Tibial artery (tissue), 4 donors: ENCODE results near the gene TPM2.

Experiments used
- DNase-seq, 2 donors: peaks; one replicate each; pipeline ENCODE4 v3.0.0-alpha.2; 2019
- H3K27ac ChIP-seq, 2 donors: fragments of 200-600 bp; sonication (generic) in 1 of 2; 1 replicate in 1 of 2; 2 replicates in 1 of 2; pipeline ENCODE4 v1.5.1; 2018 to 2019; ENCODE audit warnings: mild to moderate bottlenecking in 1 of 2
- H3K27me3 ChIP-seq, 2 donors: fragments of 200-600 bp; sonication (generic) in 1 of 2; one replicate each; pipeline versions ENCODE4 v1.5.1 to v1.6.0; 2016 to 2019
- H3K36me3 ChIP-seq, 3 donors: fragments of 200-600 bp; sonication (generic) in 2 of 3; one replicate each; pipeline ENCODE4 v1.5.1; 2016 to 2019; ENCODE audit warnings: mild to moderate bottlenecking in 2 of 3
- H3K4me1 ChIP-seq, 4 donors: fragments of 200-600 bp; sonication (generic) in 2 of 4; 1 replicate in 3 of 4; 2 replicates in 1 of 4; pipeline ENCODE4 v1.5.1; 2016 to 2019
- H3K4me3 ChIP-seq, 2 donors: fragments of 200-600 bp; sonication (generic) in 1 of 2; 1 replicate in 1 of 2; 2 replicates in 1 of 2; pipeline ENCODE4 v1.5.1; 2018 to 2019; ENCODE audit warnings: mild to moderate bottlenecking in 2 of 2
- H3K9me3 ChIP-seq, 3 donors: fragments of 200-600 bp; sonication (generic) in 1 of 3; one replicate each; pipeline ENCODE4 v1.5.1; 2016 to 2019
- CTCF ChIP-seq, 2 experiments: fragments of 200-600 bp in 1 of 2; fragments of 450-650 bp in 1 of 2; IDR thresholded peaks; one replicate each; pipeline ENCODE4 v1.5.1; 2017 to 2019; ENCODE audit warnings: antibody characterized with exemption in 2 of 2, mild to moderate bottlenecking in 1 of 2, moderate library complexity in 1 of 2
- intact Hi-C: fragments of 100-400 bp; cut with DNase I; formaldehyde crosslinking; loops from one replicate; pipeline ENCODE4 v1.15.0; 2023; ENCODE audit warnings: low total_unique reads

The TPM2 gene

GRCh38 chr9:35680331-35681105, 9.2 kb downstream of the TPM2 start:
- peaks cover 0 to 63% (median 36%) of the 10 kb centered on the region in 4 donors for H3K4me1 ChIP-seq
- H3K27ac ChIP-seq = peak overlapping the region; percentile 96 to 97
- H3K36me3 ChIP-seq = peaks cover 39 to 42% (median 39%) of the 10 kb centered on the region in 3 donors
- no peaks in the 10 kb centered on the region for H3K9me3 ChIP-seq
- intact Hi-C loops = no loop called here
- no peak for TF ChIP-seq CTCF (IDR thresholded peaks at IDR 0.05)
- peak in 1 of 2 donors; percentile 84 for DNase-seq
- H3K4me3 ChIP-seq = no peak overlapping the region
- H3K27me3 ChIP-seq = no peaks in the 10 kb centered on the region

- no peak for TF ChIP-seq CTCF (IDR thresholded peaks at IDR 0.05)
- peak in 1 of 2 donors; percentile 73 for DNase-seq
- Histone ChIP-seq H3K27me3 (no peaks in the 10 kb centered on the region), H3K4me1 (peaks cover 0 to 62% (median 34%) of the 10 kb centered on the region in 4 donors), H3K4me3 (no peak overlapping the region), H3K36me3 (peaks cover 32 to 35% (median 32%) of the 10 kb centered on the region in 3 donors), H3K9me3 (no peaks in the 10 kb centered on the region), H3K27ac (peak overlapping the region; percentile 96 to 97)
- intact Hi-C loops = no loop called here
Observed at GRCh38 chr9:35679766-35680330, 9.9 kb downstream of the TPM2 start.

GRCh38 chr9:35679091-35679490, 10.6 kb downstream of the TPM2 start:
- intact Hi-C loops = no loop called here
- H3K4me3 ChIP-seq = no peak overlapping the region
- H3K4me1 ChIP-seq = peaks cover 0 to 61% (median 30%) of the 10 kb centered on the region in 4 donors
- H3K9me3 ChIP-seq = no peaks in the 10 kb centered on the region
- DNase-seq = no peak
- H3K27me3 ChIP-seq = no peaks in the 10 kb centered on the region
- peak overlapping the region; percentile 30 to 97 for H3K27ac ChIP-seq
- no peak for TF ChIP-seq CTCF (IDR thresholded peaks at IDR 0.05)
- peaks cover 25 to 27% (median 25%) of the 10 kb centered on the region in 3 donors for H3K36me3 ChIP-seq

- H3K9me3 ChIP-seq = no peaks in the 10 kb centered on the region
- H3K4me1 ChIP-seq = peaks cover 0 to 45% (median 22%) of the 10 kb centered on the region in 4 donors
- peak overlapping the region; percentile 35 to 37 for H3K27ac ChIP-seq
- TF ChIP-seq CTCF (IDR thresholded peaks at IDR 0.05) = no peak
- intact Hi-C loops = no loop called here
- no peaks in the 10 kb centered on the region for H3K27me3 ChIP-seq
- H3K4me3 ChIP-seq = peak overlapping the region; percentile 41 to 54
- no peaks in the 10 kb centered on the region for H3K36me3 ChIP-seq
- DNase-seq = peak in 1 of 2 donors; percentile 75
Observed at GRCh38 chr9:35675732-35676392, 13.9 kb downstream of the TPM2 start.

- Histone ChIP-seq H3K9me3 (no peaks in the 10 kb centered on the region), H3K27ac (peak overlapping the region; percentile 35 to 37), H3K4me1 (peaks cover 0 to 45% (median 22%) of the 10 kb centered on the region in 4 donors), H3K4me3 (peak overlapping the region; percentile 41 to 54), H3K36me3 (no peaks in the 10 kb centered on the region), H3K27me3 (no peaks in the 10 kb centered on the region)
- no peak for DNase-seq
- TF ChIP-seq CTCF (IDR thresholded peaks at IDR 0.05) = no peak
- intact Hi-C loops = no loop called here
Observed at GRCh38 chr9:35675204-35675603, 14.5 kb downstream of the TPM2 start.
